HG03575 (cell line): ENCODE results near the gene TMA7B.
"Not testable (repeated sequence)": the region's sequence is repeated elsewhere in the genome, so short reads cannot be mapped to it uniquely, and the experiment has no call there.

Experiments used
- ATAC-seq: cut with Tn5 transposase; IDR thresholded peaks from one replicate; pipeline ENCODE4 v1.9.1; 2021; ENCODE audit not compliant: unreplicated experiment, insufficient number of reproducible peaks, low FRiP score; ENCODE audit errors: extremely low read depth

TMA7B gene

GRCh38 chr22:39947220-39948216 is 12.7 kb upstream of the TMA7B start:
- no peak for ATAC-seq

GRCh38 chr22:39949964-39950737 is 10.0 kb upstream of the TMA7B start:
- no peak for ATAC-seq

- ATAC-seq: not testable (repeated sequence)
These were observed 8.4 kb upstream of the TMA7B start for GRCh38 chr22:39951603-39952293.

- ATAC-seq: no peak
These were observed 7.8 kb upstream of the TMA7B start for GRCh38 chr22:39952347-39952746.

GRCh38 chr22:39953101-39953500 is 7.1 kb upstream of the TMA7B start:
- no peak for ATAC-seq

- ATAC-seq: no peak
These were observed 5.6 kb upstream of the TMA7B start for GRCh38 chr22:39954584-39955055.

GRCh38 chr22:39955675-39956074 is 4.5 kb upstream of the TMA7B start:
- no peak for ATAC-seq

- ATAC-seq: no peak
These were observed 3.1 kb upstream of the TMA7B start for GRCh38 chr22:39956932-39957664.

GRCh38 chr22:39958009-39958711 is 2.0 kb upstream of the TMA7B start:
- ATAC-seq: no peak

- ATAC-seq: no peak
These were observed 1.1 kb upstream of the TMA7B start for GRCh38 chr22:39958949-39959639.

- ATAC-seq: peak; percentile 56
These were observed 872 bp downstream of the TMA7B start for GRCh38 chr22:39960791-39961746.

GRCh38 chr22:39962071-39962470 is 1.9 kb downstream of the TMA7B start:
- ATAC-seq: no peak

- ATAC-seq: no peak
These were observed 5.6 kb downstream of the TMA7B start for GRCh38 chr22:39965748-39966147.

GRCh38 chr22:39966470-39966869 is 6.3 kb downstream of the TMA7B start:
- no peak for ATAC-seq

GRCh38 chr22:39967103-39967829 is 7.1 kb downstream of the TMA7B start:
- no peak for ATAC-seq
